Cardiac muscle cell (in vitro differentiated cells and primary cell): ENCODE results near the gene TMEM245. TPM values are rescaled to one million over a fixed set of nuclear protein-coding genes. Genes with fewer than 3 reads are reported as not detected.
A peak's percentile ranks its signal among the peaks of the same experiment; 100 is the strongest.

Experiments used
- DNase-seq, 2 donors: peaks; one replicate each; pipeline versions ENCODE4 v3.0.0 to v3.0.0-alpha.2; 2010 to 2017; ENCODE audit warnings: low read depth in 1 of 2, low spot score in 1 of 2
- H3K27ac ChIP-seq: fragments of 200-600 bp; sonication (generic); 2 replicates; pipeline ENCODE4 v1.5.1; 2016
- H3K27me3 ChIP-seq: fragments of 200-600 bp; sonication (generic); 2 replicates; pipeline ENCODE4 v1.6.0; 2016; ENCODE audit warnings: control low read depth
- H3K36me3 ChIP-seq: fragments of 200-600 bp; sonication (generic); 2 replicates; pipeline ENCODE4 v1.5.1; 2016; ENCODE audit warnings: control low read depth
- H3K4me1 ChIP-seq: fragments of 200-600 bp; sonication (generic); 2 replicates; pipeline ENCODE4 v1.8.1; 2017; ENCODE audit warnings: low read depth, mild to moderate bottlenecking, mixed run types
- H3K4me3 ChIP-seq: fragments of 200-600 bp; sonication (generic); 2 replicates; pipeline ENCODE4 v1.5.1; 2016; ENCODE audit warnings: mild to moderate bottlenecking
- H3K9me3 ChIP-seq: fragments of 200-600 bp; sonication (generic); 2 replicates; pipeline ENCODE4 v1.5.1; 2017; ENCODE audit warnings: low read depth, mild to moderate bottlenecking, control low read depth
- CTCF ChIP-seq: IDR thresholded peaks from 2 replicates; pipeline ENCODE4 v1.5.1; 2012; ENCODE audit warnings: low read depth, mild to moderate bottlenecking, low read length
- polyA plus RNA-seq: library from polyadenylated mRNA; unstranded; fragments of >200 nt; fragmentation: Nextera tagmentation; extraction: Ambion mirVana; gene quantifications from 2 replicates; pipeline ENCODE4 v1.2.1, GENCODE V29; 2016
- total RNA-seq: library from RNA; depleted of rRNA; stranded (reverse); fragments of >200 nt; gene quantifications from 2 replicates; pipeline ENCODE4 v1.2.3, GENCODE V29; 2016

Gene TMEM245
- total and polyA plus RNA-seq, 2 experiments from 2014 or later: 75.6 to 88.1 TPM

- no peak for TF ChIP-seq CTCF
- DNase-seq: no peak
- H3K9me3 ChIP-seq: no peaks in the 10 kb centered on the region
- peaks cover 11% of the 10 kb centered on the region for H3K4me1 ChIP-seq
- H3K4me3 ChIP-seq: no peak overlapping the region
- no peaks in the 10 kb centered on the region for H3K27me3 ChIP-seq
- H3K36me3 ChIP-seq: peaks cover 19% of the 10 kb centered on the region
- H3K27ac ChIP-seq: peak overlapping the region; percentile 25
Observed at GRCh38 chr9:108983885-108984284, 135.9 kb downstream of the TMEM245 start.

GRCh38 chr9:108980893-108981292 lies 138.9 kb downstream of the TMEM245 start:
- Histone ChIP-seq H3K9me3 (no peaks in the 10 kb centered on the region), H3K27ac (peak overlapping the region; percentile 66), H3K36me3 (peaks cover 25% of the 10 kb centered on the region), H3K4me3 (no peak overlapping the region), H3K4me1 (peaks cover 11% of the 10 kb centered on the region), H3K27me3 (no peaks in the 10 kb centered on the region)
- no peak for TF ChIP-seq CTCF
- DNase-seq: peak in 1 of 2 donors; percentile 53

GRCh38 chr9:108978205-108978604 lies 141.5 kb downstream of the TMEM245 start:
- Histone ChIP-seq H3K27ac (peak overlapping the region; percentile 26), H3K36me3 (peaks cover 18% of the 10 kb centered on the region), H3K9me3 (no peaks in the 10 kb centered on the region), H3K4me1 (peaks cover 22% of the 10 kb centered on the region), H3K4me3 (no peak overlapping the region), H3K27me3 (no peaks in the 10 kb centered on the region)
- DNase-seq: peak in 1 of 2 donors; percentile 3
- no peak for TF ChIP-seq CTCF

GRCh38 chr9:108973895-108974294 lies 145.9 kb downstream of the TMEM245 start:
- peaks cover 22% of the 10 kb centered on the region for H3K4me1 ChIP-seq
- H3K27ac ChIP-seq: peak overlapping the region; percentile 73

GRCh38 chr9:108972626-108973209 lies 147.0 kb downstream of the TMEM245 start:
- Histone ChIP-seq H3K4me3 (no peak overlapping the region), H3K36me3 (peaks cover 15% of the 10 kb centered on the region), H3K9me3 (no peaks in the 10 kb centered on the region), H3K27ac (peak overlapping the region; percentile 18), H3K27me3 (no peaks in the 10 kb centered on the region), H3K4me1 (peaks cover 22% of the 10 kb centered on the region)
- no peak for DNase-seq
- TF ChIP-seq CTCF: no peak

More at GRCh38 chr9:108973895-108974294, 145.9 kb downstream of the TMEM245 start:
- no peaks in the 10 kb centered on the region for H3K27me3 ChIP-seq
- peak in 1 of 2 donors; percentile 59 for DNase-seq
- H3K9me3 ChIP-seq: no peaks in the 10 kb centered on the region
- peaks cover 22% of the 10 kb centered on the region for H3K36me3 ChIP-seq
- TF ChIP-seq CTCF: no peak
- no peak overlapping the region for H3K4me3 ChIP-seq
